DND-41 (cell line): ENCODE results near the gene CD4.

ENCODE experiments used
- ATAC-seq: fragments of 200-7000 bp; cut with Tn5 transposase; 3 replicates; pipeline ENCODE4 v1.9.1; 2021; ENCODE audit warnings: low read depth; ENCODE audit not compliant: insufficient read depth
- DNase-seq: peaks from one replicate; pipeline ENCODE4 v3.0.0-alpha.2; 2020
- H2AFZ ChIP-seq: 2 replicates; pipeline ENCODE4 v1.6.0; 2012; ENCODE audit warnings: low read depth, low read length
- H3K27ac ChIP-seq: 2 replicates; pipeline ENCODE4 v1.5.1; 2012; ENCODE audit warnings: low read length, inconsistent platforms
- H3K27me3 ChIP-seq: fragments of 200-600 bp; sonication (generic); 2 replicates; pipeline ENCODE4 v1.6.0; 2012; ENCODE audit warnings: low read length, mild to moderate bottlenecking, inconsistent platforms; ENCODE audit not compliant: insufficient read depth, poor library complexity
- H3K36me3 ChIP-seq: 2 replicates; pipeline ENCODE4 v1.5.1; 2012; ENCODE audit warnings: low read length, inconsistent platforms; ENCODE audit not compliant: insufficient read depth
- H3K4me1 ChIP-seq: 2 replicates; pipeline ENCODE4 v1.5.1; 2012; ENCODE audit warnings: mild to moderate bottlenecking, low read length; ENCODE audit not compliant: insufficient read depth
- H3K4me2 ChIP-seq: 2 replicates; pipeline ENCODE4 v1.6.0; 2012; ENCODE audit warnings: mild to moderate bottlenecking, moderate library complexity, low read length, inconsistent platforms; ENCODE audit not compliant: insufficient read depth
- H3K4me3 ChIP-seq, 2 experiments: fragments of 200-600 bp in 1 of 2; shearing (Covaris generic) in 1 of 2; 2 replicates each; pipeline ENCODE4 v1.5.1; 2012 to 2016; ENCODE audit warnings: inconsistent platforms in 2 of 2, low read length in 2 of 2, mild to moderate bottlenecking in 2 of 2, low read depth in 1 of 2, moderate library complexity in 1 of 2
- H3K79me2 ChIP-seq: 2 replicates; pipeline ENCODE4 v1.6.0; 2012; ENCODE audit warnings: low read length, inconsistent platforms; ENCODE audit not compliant: insufficient read depth
- H3K9ac ChIP-seq: 2 replicates; pipeline ENCODE4 v1.6.0; 2012; ENCODE audit warnings: low read depth, mild to moderate bottlenecking, inconsistent platforms, low read length, moderate library complexity
- H3K9me3 ChIP-seq: 2 replicates; pipeline ENCODE4 v1.5.1; 2012; ENCODE audit warnings: low read length, moderate library complexity, mild to moderate bottlenecking, inconsistent platforms; ENCODE audit not compliant: insufficient read depth, severe bottlenecking
- H4K20me1 ChIP-seq: 2 replicates; pipeline ENCODE4 v1.6.0; 2012; ENCODE audit warnings: low read length; ENCODE audit not compliant: insufficient read depth
- EZH2 ChIP-seq: IDR thresholded peaks from 3 replicates; pipeline ENCODE4 v1.6.1; 2012; ENCODE audit warnings: borderline replicate concordance, low read depth, mild to moderate bottlenecking, moderate library complexity, low read length, inconsistent platforms; ENCODE audit not compliant: severe bottlenecking
- TF ChIP-seq, protein P1 (sequence below): IDR thresholded peaks from 2 replicates; pipeline ENCODE4 v1.5.1; 2012; ENCODE audit warnings: borderline replicate concordance, low read length, moderate library complexity, mild to moderate bottlenecking; ENCODE audit not compliant: poor library complexity, severe bottlenecking; ENCODE audit errors: extremely low read depth

The CD4 gene

DNA sequence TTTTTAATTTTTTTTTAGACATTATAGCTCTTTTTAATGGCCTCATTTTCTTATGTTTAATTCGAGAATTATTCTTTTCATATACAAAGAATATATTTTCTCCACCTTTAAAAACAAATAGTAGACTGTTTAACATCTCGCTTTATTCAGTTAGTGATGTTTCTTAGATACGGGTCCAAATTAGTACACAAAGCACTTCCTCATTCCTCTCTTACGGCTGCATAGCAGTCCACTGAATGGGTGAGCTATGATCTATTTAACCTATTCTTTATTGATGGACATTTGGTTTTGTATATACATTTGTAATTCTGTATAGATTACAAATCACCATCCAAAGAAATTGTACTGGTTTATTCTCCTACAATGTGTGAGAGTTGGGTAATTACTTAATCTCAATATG, 24.0 kb downstream of the CD4 start:
- ATAC-seq (no peak), DNase-seq (no peak)

DNA sequence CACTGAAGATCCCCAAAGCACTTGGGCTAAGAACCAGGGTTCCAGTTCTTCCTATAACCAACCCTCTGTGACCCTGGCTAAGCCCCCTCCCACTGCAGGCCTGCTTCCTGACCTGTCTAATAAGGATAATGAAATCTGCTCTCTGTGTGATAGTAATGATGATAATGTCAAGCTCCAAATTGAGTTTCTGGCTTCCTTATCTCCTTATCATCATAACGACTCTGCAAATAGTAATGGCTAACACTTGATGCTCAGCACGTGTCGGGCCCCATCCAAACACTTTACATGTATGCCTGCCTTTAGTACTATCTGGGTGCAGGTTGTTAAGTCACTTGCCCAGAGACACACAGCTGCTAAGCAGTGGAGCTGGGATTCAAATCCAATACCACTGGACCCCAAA, 27.3 kb downstream of the CD4 start:
- H3K4me1 ChIP-seq, result peaks cover 9% of the 10 kb centered on the region
- H2AFZ ChIP-seq, result no peak overlapping the region
- H3K79me2 ChIP-seq, result no peaks in the 10 kb centered on the region
- H3K27ac ChIP-seq, result no peak overlapping the region
- H3K9me3 ChIP-seq, result no peaks in the 10 kb centered on the region
- no peak overlapping the region for H3K9ac ChIP-seq
- DNase-seq (no peak), ATAC-seq (no peak)
- H3K4me2 ChIP-seq, result no peak overlapping the region
- TF ChIP-seq EZH2, result no peak
- H3K27me3 ChIP-seq, result peaks cover 32% of the 10 kb centered on the region
- no peaks in the 10 kb centered on the region; the same call in none of the 2 replicates for H4K20me1 ChIP-seq
- H3K36me3 ChIP-seq, result no peaks in the 10 kb centered on the region
- H3K4me3 ChIP-seq, result no peak overlapping the region

More for the DNA sequence above, 24.0 kb downstream of the CD4 start:
- H3K27me3 ChIP-seq, result peaks cover 17% of the 10 kb centered on the region
- no peak overlapping the region for H3K27ac ChIP-seq
- H4K20me1 ChIP-seq, result no peaks in the 10 kb centered on the region; the same call in 1 of the 2 replicates
- TF ChIP-seq, protein P1, sequence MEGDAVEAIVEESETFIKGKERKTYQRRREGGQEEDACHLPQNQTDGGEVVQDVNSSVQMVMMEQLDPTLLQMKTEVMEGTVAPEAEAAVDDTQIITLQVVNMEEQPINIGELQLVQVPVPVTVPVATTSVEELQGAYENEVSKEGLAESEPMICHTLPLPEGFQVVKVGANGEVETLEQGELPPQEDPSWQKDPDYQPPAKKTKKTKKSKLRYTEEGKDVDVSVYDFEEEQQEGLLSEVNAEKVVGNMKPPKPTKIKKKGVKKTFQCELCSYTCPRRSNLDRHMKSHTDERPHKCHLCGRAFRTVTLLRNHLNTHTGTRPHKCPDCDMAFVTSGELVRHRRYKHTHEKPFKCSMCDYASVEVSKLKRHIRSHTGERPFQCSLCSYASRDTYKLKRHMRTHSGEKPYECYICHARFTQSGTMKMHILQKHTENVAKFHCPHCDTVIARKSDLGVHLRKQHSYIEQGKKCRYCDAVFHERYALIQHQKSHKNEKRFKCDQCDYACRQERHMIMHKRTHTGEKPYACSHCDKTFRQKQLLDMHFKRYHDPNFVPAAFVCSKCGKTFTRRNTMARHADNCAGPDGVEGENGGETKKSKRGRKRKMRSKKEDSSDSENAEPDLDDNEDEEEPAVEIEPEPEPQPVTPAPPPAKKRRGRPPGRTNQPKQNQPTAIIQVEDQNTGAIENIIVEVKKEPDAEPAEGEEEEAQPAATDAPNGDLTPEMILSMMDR, result no peak
- TF ChIP-seq EZH2, result no peak
- no peaks in the 10 kb centered on the region for H3K79me2 ChIP-seq
- H3K4me3 ChIP-seq, result no peak overlapping the region
- H3K4me2 ChIP-seq, result no peak overlapping the region
- H3K4me1 ChIP-seq, result no peaks in the 10 kb centered on the region
- no peaks in the 10 kb centered on the region for H3K36me3 ChIP-seq
- no peak overlapping the region for H2AFZ ChIP-seq
- no peak overlapping the region for H3K9ac ChIP-seq
- no peaks in the 10 kb centered on the region for H3K9me3 ChIP-seq

DNA sequence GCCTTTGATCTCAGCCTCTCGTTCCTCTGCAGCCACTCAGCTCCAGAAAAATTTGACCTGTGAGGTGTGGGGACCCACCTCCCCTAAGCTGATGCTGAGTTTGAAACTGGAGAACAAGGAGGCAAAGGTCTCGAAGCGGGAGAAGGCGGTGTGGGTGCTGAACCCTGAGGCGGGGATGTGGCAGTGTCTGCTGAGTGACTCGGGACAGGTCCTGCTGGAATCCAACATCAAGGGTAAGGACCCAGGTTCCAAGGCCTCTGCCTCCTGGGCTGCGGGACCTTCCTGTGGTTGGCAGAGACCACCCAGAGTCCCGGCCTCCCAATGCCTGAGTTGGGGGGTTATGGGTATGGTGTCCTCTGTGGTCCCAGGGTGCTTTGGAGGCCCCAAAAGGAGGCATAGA, 27.8 kb downstream of the CD4 start:
- Histone ChIP-seq H3K36me3 (no peaks in the 10 kb centered on the region), H3K9me3 (no peaks in the 10 kb centered on the region), H3K79me2 (no peaks in the 10 kb centered on the region), H3K9ac (no peak overlapping the region), H2AFZ (no peak overlapping the region), H3K4me2 (no peak overlapping the region), H4K20me1 (peaks cover under 1% of the 10 kb centered on the region), H3K4me3 (no peak overlapping the region), H3K27ac (no peak overlapping the region), H3K27me3 (peaks cover 37% of the 10 kb centered on the region), H3K4me1 (peaks cover 14% of the 10 kb centered on the region)
- DNase-seq, result no peak
- ATAC-seq, result no peak
- TF ChIP-seq, protein P1, result no peak
- TF ChIP-seq EZH2, result no peak

DNA sequence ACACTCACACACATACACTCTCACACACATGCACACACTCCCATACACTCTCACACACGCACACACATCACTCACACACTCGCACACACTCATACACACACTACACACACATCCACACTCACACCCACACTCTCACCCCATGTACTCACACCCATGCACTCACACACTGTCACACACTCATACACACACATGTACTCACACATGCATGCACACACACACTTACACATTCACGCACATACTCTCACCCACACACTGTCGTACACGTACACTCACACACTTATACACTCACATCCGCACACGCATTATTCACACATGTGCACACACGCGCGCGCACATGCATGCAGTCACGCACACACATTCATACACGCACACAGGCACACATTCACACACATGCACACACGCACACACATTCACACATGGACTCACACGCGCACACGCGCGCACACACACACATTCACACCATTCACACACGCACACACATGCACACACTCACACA, 28.4 kb downstream of the CD4 start:
- no peaks in the 10 kb centered on the region for H3K9me3 ChIP-seq
- no peaks in the 10 kb centered on the region for H3K36me3 ChIP-seq
- H3K4me3 ChIP-seq, result no peak overlapping the region
- no peak overlapping the region for H3K4me2 ChIP-seq
- H4K20me1 ChIP-seq, result peaks cover 4% of the 10 kb centered on the region
- H3K4me1 ChIP-seq, result peaks cover 16% of the 10 kb centered on the region
- no peak for TF ChIP-seq EZH2
- TF ChIP-seq, protein P1, result no peak
- H2AFZ ChIP-seq, result no peak overlapping the region
- no peak for ATAC-seq
- H3K27ac ChIP-seq, result no peak overlapping the region
- peaks cover 42% of the 10 kb centered on the region for H3K27me3 ChIP-seq
- DNase-seq, result no peak
- H3K9ac ChIP-seq, result no peak overlapping the region
- H3K79me2 ChIP-seq, result no peaks in the 10 kb centered on the region
